SK-N-SH (cell line): Measurements from ENCODE around the gene MED27. TPM values are rescaled to one million over a fixed set of nuclear protein-coding genes. Genes with fewer than 3 reads are reported as not detected.

Experiments
- CTCF ChIA-PET: fragments of 300-600, 350-600 bp; formaldehyde crosslinking; extraction: SDS; loops from one replicate; lab custom pipeline; 2021; lab: Yijun Ruan, JAX
- POLR2A ChIA-PET: fragments of 350-600 bp; sonication (Branson Sonifier 250); formaldehyde crosslinking; extraction: SDS; loops from one replicate; lab custom pipeline; 2020; ENCODE audit warnings: antibody characterized with exemption, inconsistent platforms; lab: Yijun Ruan, JAX
- DNase-seq: peaks from one replicate; pipeline ENCODE4 v3.0.0; 2012
- H2AFZ ChIP-seq: fragments of 200-600 bp; sonication (generic); 2 replicates; pipeline ENCODE4 v1.8.1; 2016; ENCODE audit warnings: antibody characterized with exemption, mild to moderate bottlenecking, low read depth
- H3F3A ChIP-seq: fragments of 200-600 bp; sonication (generic); replicated peaks from 2 replicates; pipeline ENCODE3; 2016; ENCODE audit warnings: antibody characterized with exemption, mild to moderate bottlenecking; ENCODE audit not compliant: insufficient read depth
- H3K27ac ChIP-seq, 2 experiments: fragments of 200-500 bp in 1 of 2; fragments of 200-600 bp in 1 of 2; sonication (Bioruptor generic) in 1 of 2; sonication (generic), shearing (Covaris generic) in 1 of 2; 2 replicates each; pipeline versions ENCODE4 v1.5.1 to v1.6.1; 2014 to 2016; ENCODE audit warnings: low read depth in 2 of 2, inconsistent platforms in 1 of 2, low read length in 1 of 2, mild to moderate bottlenecking in 1 of 2, mixed read lengths in 1 of 2
- H3K27me3 ChIP-seq: fragments of 200-600 bp; sonication (generic), shearing (Covaris generic); 2 replicates; pipeline ENCODE4 v1.6.1; 2016; ENCODE audit warnings: mixed run types; ENCODE audit not compliant: insufficient read depth
- H3K36me3 ChIP-seq, 2 experiments: fragments of 200-500 bp in 1 of 2; fragments of 200-600 bp in 1 of 2; sonication (Bioruptor generic) in 1 of 2; sonication (generic) in 1 of 2; replicated peaks in 1 of 2; 2 replicates each; pipeline versions ENCODE3 to v1.5.1; 2014 to 2016; ENCODE audit warnings: low read length in 1 of 2, mild to moderate bottlenecking in 1 of 2; ENCODE audit not compliant: insufficient read depth in 2 of 2, control insufficient read depth in 1 of 2
- H3K4me1 ChIP-seq, 2 experiments: fragments of 200-500 bp in 1 of 2; fragments of 200-600 bp in 1 of 2; sonication (Bioruptor generic) in 1 of 2; sonication (generic), shearing (Covaris generic) in 1 of 2; 2 replicates each; pipeline versions ENCODE4 v1.5.1 to v1.6.1; 2014 to 2016; ENCODE audit warnings: low read depth in 1 of 2, low read length in 1 of 2, mixed run types in 1 of 2; ENCODE audit not compliant: insufficient read depth in 2 of 2, control insufficient read depth in 1 of 2
- H3K4me2 ChIP-seq: fragments of 200-600 bp; sonication (generic), shearing (Covaris generic); 2 replicates; pipeline ENCODE4 v1.6.1; 2017; ENCODE audit warnings: mixed run types
- H3K4me3 ChIP-seq, 2 experiments: fragments of 200-500 bp in 1 of 2; fragments of 200-600 bp in 1 of 2; sonication (Bioruptor generic) in 1 of 2; sonication (generic), shearing (Covaris generic) in 1 of 2; 2 replicates each; pipeline versions ENCODE4 v1.5.1 to v1.8.1; 2014 to 2016; ENCODE audit warnings: low read depth in 2 of 2, inconsistent platforms in 1 of 2, low read length in 1 of 2, mild to moderate bottlenecking in 1 of 2, mixed read lengths in 1 of 2, moderate library complexity in 1 of 2
- H3K79me2 ChIP-seq: fragments of 200-600 bp; sonication (generic); 2 replicates; pipeline ENCODE4 v1.8.1; 2017; ENCODE audit warnings: mild to moderate bottlenecking; ENCODE audit not compliant: insufficient read depth
- H3K9ac ChIP-seq: fragments of 200-600 bp; sonication (generic); 2 replicates; pipeline ENCODE4 v1.6.1; 2017; ENCODE audit warnings: mixed run types
- H3K9me2 ChIP-seq: fragments of 200-600 bp; sonication (generic); 2 replicates; pipeline ENCODE4 v1.6.1; 2017; ENCODE audit warnings: mixed run types
- H3K9me3 ChIP-seq: fragments of 200-600 bp; sonication (generic); 2 replicates; pipeline ENCODE4 v1.6.1; 2017; ENCODE audit warnings: mixed run types, mild to moderate bottlenecking, moderate library complexity
- H4K20me1 ChIP-seq: fragments of 200-600 bp; sonication (generic); 2 replicates; pipeline ENCODE4 v1.6.1; 2017; ENCODE audit warnings: mild to moderate bottlenecking, mixed run types; ENCODE audit not compliant: insufficient read depth
- EP300 ChIP-seq, 2 experiments: IDR thresholded peaks; 2 replicates each; pipeline versions ENCODE4 v1.4.0 to v1.6.1; 2012; ENCODE audit warnings: borderline replicate concordance in 1 of 2, low read depth in 1 of 2, low read length in 1 of 2
- FOSL2 ChIP-seq: IDR thresholded peaks from 2 replicates; pipeline ENCODE4 v1.4.0; 2012; ENCODE audit warnings: low read depth, mild to moderate bottlenecking, moderate library complexity, borderline replicate concordance
- NRF1 ChIP-seq: IDR thresholded peaks from 2 replicates; pipeline ENCODE4 v1.6.1; 2012; ENCODE audit warnings: low read depth, mild to moderate bottlenecking, low read length
- RCOR1 ChIP-seq: fragments of 150-350 bp; IDR thresholded peaks from 2 replicates; pipeline ENCODE4 v1.6.1; 2017; ENCODE audit warnings: antibody characterized with exemption, low read length
- REST ChIP-seq: IDR thresholded peaks from 2 replicates; pipeline ENCODE4 v1.6.1; 2012; ENCODE audit warnings: mild to moderate bottlenecking, low read depth, low read length, moderate library complexity
- RFX5 ChIP-seq: IDR thresholded peaks from 2 replicates; pipeline ENCODE4 v1.6.1; 2012; ENCODE audit warnings: mild to moderate bottlenecking, improper control_type of control experiment, low read length
- RXRA ChIP-seq: IDR thresholded peaks from 2 replicates; pipeline ENCODE4 v1.4.0; 2012; ENCODE audit warnings: low read depth, mild to moderate bottlenecking, borderline replicate concordance
- SIN3A ChIP-seq: IDR thresholded peaks from 2 replicates; pipeline ENCODE4 v1.6.1; 2012; ENCODE audit warnings: low read depth, mild to moderate bottlenecking, low read length, moderate library complexity, borderline replicate concordance
- SMC3 ChIP-seq: IDR thresholded peaks from 2 replicates; pipeline ENCODE4 v1.6.1; 2012; ENCODE audit warnings: low read depth, low read length, improper control_type of control experiment
- TEAD4 ChIP-seq: IDR thresholded peaks from 2 replicates; pipeline ENCODE4 v1.4.0; 2012; ENCODE audit warnings: mild to moderate bottlenecking, borderline replicate concordance; ENCODE audit not compliant: insufficient read depth
- USF2 ChIP-seq: fragments of 150-350 bp; IDR thresholded peaks from 2 replicates; pipeline ENCODE4 v1.6.1; 2017; ENCODE audit warnings: antibody characterized with exemption, low read length, low read depth, borderline replicate concordance
- WGBS: methylation state at CpG from one replicate; pipeline ENCODE4 v1.1.6; 2017; ENCODE audit warnings: low lambda C conversion rate; 5-methylcytosine and 5-hydroxymethylcytosine counted together
- polyA plus RNA-seq, 3 experiments: library from polyadenylated mRNA; depleted of rRNA; stranded (reverse); fragments of >200 nt; gene quantifications; 2 replicates each; pipeline ENCODE4 v1.2.3, GENCODE V29; 2012
- TF ChIP-seq, protein P1 (sequence below): IDR thresholded peaks from 2 replicates; pipeline ENCODE4 v1.4.0; 2012; ENCODE audit warnings: low read depth
- TF ChIP-seq, protein P2 (sequence below): IDR thresholded peaks from 2 replicates; pipeline ENCODE4 v1.4.0; 2012; ENCODE audit warnings: low read depth, borderline replicate concordance
- TF ChIP-seq, protein P3 (sequence below): fragments of 200-600 bp; sonication (generic); IDR thresholded peaks from 2 replicates; pipeline ENCODE4 v1.6.1; 2017; ENCODE audit warnings: antibody characterized with exemption, mild to moderate bottlenecking, moderate library complexity

MED27 gene
- polyA plus RNA-seq, 1 of the 3 experiments (the other 2 are of a cell fraction): 35.0 TPM

GRCh38 chr9:132026932-132027585, 52.6 kb downstream of the MED27 start:
- H3K79me2 ChIP-seq: peaks cover 58% of the 10 kb centered on the region; the same call in 1 of the 2 replicates
- 66% methylated on average over 9 of the region's 12 CpGs for WGBS
- no peaks in the 10 kb centered on the region for H3K9me2 ChIP-seq
- no peak for TF ChIP-seq NRF1
- peak; percentile 15; the same call in 1 of the 2 replicates for TF ChIP-seq TEAD4
- no peak for TF ChIP-seq REST
- H3K9me3 ChIP-seq: no peaks in the 10 kb centered on the region
- no peak for DNase-seq
- ChIA-PET POLR2A (no interaction called here), CTCF (interaction anchor here (1.3 kb wide), 1 partner anchor 139 kb away, joined by 3 read pairs; no protein-coding TSS in a partner anchor)
- peaks cover 19 to 33% of the 10 kb centered on the region in 2 experiments; a peak in 3 of 4 replicates for H3K4me1 ChIP-seq
- H2AFZ ChIP-seq: no peak overlapping the region
- H4K20me1 ChIP-seq: peaks cover 18% of the 10 kb centered on the region
- H3K4me2 ChIP-seq: peak overlapping the region; percentile 34; the same call in 1 of the 2 replicates
- H3K27ac ChIP-seq: peak overlapping the region; percentile 14 to 37; a peak in 3 of 4 replicates
- H3K27me3 ChIP-seq: no peaks in the 10 kb centered on the region
- H3K9ac ChIP-seq: no peak overlapping the region
- no peak overlapping the region for H3K4me3 ChIP-seq
- H3K36me3 ChIP-seq: no peaks in the 10 kb centered on the region
- no peaks in the 10 kb centered on the region for H3F3A ChIP-seq

- WGBS: 98% methylated on average over 3 of the region's 3 CpGs
Observed at GRCh38 chr9:132025766-132026165, 53.9 kb downstream of the MED27 start.

More at GRCh38 chr9:132025766-132026165, 53.9 kb downstream of the MED27 start:
- no peaks in the 10 kb centered on the region for H3F3A ChIP-seq
- H3K9ac ChIP-seq: no peak overlapping the region
- no peak overlapping the region for H3K27ac ChIP-seq
- H2AFZ ChIP-seq: no peak overlapping the region
- H3K36me3 ChIP-seq: no peaks in the 10 kb centered on the region
- H3K9me2 ChIP-seq: no peaks in the 10 kb centered on the region
- H3K79me2 ChIP-seq: peaks cover 56% of the 10 kb centered on the region; the same call in 1 of the 2 replicates
- no peak for DNase-seq
- H4K20me1 ChIP-seq: peaks cover 21% of the 10 kb centered on the region
- H3K4me1 ChIP-seq: peaks cover 23 to 36% of the 10 kb centered on the region in 2 experiments; a peak in 3 of 4 replicates
- TF ChIP-seq USF2 (no peak), RCOR1 (no peak), RXRA (no peak), RFX5 (no peak), SIN3A (no peak), SMC3 (no peak), FOSL2 (no peak), EP300 (IDR thresholded peaks at IDR 0.05; ENCODE audit: borderline replicate concordance in 1 of 2, low read depth in 1 of 2, low read length in 1 of 2) (no peak)
- TF ChIP-seq, protein P1, sequence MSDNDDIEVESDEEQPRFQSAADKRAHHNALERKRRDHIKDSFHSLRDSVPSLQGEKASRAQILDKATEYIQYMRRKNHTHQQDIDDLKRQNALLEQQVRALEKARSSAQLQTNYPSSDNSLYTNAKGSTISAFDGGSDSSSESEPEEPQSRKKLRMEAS: no peak
- TF ChIP-seq, protein P2, sequence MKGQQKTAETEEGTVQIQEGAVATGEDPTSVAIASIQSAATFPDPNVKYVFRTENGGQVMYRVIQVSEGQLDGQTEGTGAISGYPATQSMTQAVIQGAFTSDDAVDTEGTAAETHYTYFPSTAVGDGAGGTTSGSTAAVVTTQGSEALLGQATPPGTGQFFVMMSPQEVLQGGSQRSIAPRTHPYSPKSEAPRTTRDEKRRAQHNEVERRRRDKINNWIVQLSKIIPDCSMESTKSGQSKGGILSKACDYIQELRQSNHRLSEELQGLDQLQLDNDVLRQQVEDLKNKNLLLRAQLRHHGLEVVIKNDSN: no peak
- TF ChIP-seq, protein P3, sequence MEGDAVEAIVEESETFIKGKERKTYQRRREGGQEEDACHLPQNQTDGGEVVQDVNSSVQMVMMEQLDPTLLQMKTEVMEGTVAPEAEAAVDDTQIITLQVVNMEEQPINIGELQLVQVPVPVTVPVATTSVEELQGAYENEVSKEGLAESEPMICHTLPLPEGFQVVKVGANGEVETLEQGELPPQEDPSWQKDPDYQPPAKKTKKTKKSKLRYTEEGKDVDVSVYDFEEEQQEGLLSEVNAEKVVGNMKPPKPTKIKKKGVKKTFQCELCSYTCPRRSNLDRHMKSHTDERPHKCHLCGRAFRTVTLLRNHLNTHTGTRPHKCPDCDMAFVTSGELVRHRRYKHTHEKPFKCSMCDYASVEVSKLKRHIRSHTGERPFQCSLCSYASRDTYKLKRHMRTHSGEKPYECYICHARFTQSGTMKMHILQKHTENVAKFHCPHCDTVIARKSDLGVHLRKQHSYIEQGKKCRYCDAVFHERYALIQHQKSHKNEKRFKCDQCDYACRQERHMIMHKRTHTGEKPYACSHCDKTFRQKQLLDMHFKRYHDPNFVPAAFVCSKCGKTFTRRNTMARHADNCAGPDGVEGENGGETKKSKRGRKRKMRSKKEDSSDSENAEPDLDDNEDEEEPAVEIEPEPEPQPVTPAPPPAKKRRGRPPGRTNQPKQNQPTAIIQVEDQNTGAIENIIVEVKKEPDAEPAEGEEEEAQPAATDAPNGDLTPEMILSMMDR: no peak
- no peak overlapping the region for H3K4me3 ChIP-seq
- H3K9me3 ChIP-seq: no peaks in the 10 kb centered on the region
- POLR2A ChIA-PET: no interaction called here
- H3K27me3 ChIP-seq: no peaks in the 10 kb centered on the region
- no peak overlapping the region for H3K4me2 ChIP-seq
- CTCF ChIA-PET: no interaction called here
